Naive thymus-derived CD4-positive, alpha-beta T cell (primary cell): ENCODE results near the gene WAS. TPM values are rescaled to one million over a fixed set of nuclear protein-coding genes. Genes with fewer than 3 reads are reported as not detected.

Source experiments
- ATAC-seq: fragments of 150-1000 bp; cut with Tn5 transposase; 2 replicates; pipeline ENCODE4 v1.10.0; 2021; ENCODE audit warnings: mild to moderate bottlenecking, moderate library complexity
- CTCF ChIA-PET: fragments of 350-600 bp; sonication (Branson Sonifier 250); formaldehyde crosslinking; loops from one replicate; lab custom pipeline; 2021; ENCODE audit warnings: antibody characterized with exemption; lab: Charles Lee
- POLR2A ChIA-PET: fragments of 350-600 bp; sonication (Branson Sonifier 250); formaldehyde crosslinking; loops from one replicate; lab custom pipeline; 2021; ENCODE audit warnings: antibody characterized with exemption, inconsistent platforms; lab: Charles Lee
- DNase-seq, 9 donors: peaks; one replicate each; pipeline versions ENCODE4 v3.0.0 to v3.0.0-alpha.2; 2020 to 2022; ENCODE audit warnings: mixed read lengths in 1 of 9
- H3K27ac ChIP-seq: one replicate; pipeline ENCODE4 v1.7.0; 2013; ENCODE audit warnings: mild to moderate bottlenecking, low read depth, low read length, moderate library complexity
- H3K27me3 ChIP-seq, 2 donors: one replicate each; pipeline ENCODE4 v1.7.0; 2013; ENCODE audit warnings: low read length in 2 of 2, mild to moderate bottlenecking in 2 of 2, moderate library complexity in 2 of 2; ENCODE audit not compliant: control insufficient read depth in 2 of 2, insufficient read depth in 2 of 2
- H3K36me3 ChIP-seq, 3 experiments: 1 replicate in 2 of 3; 2 replicates in 1 of 3; pipeline ENCODE4 v1.7.0; 2013; ENCODE audit warnings: low read length in 3 of 3, mild to moderate bottlenecking in 3 of 3, moderate library complexity in 1 of 3; ENCODE audit not compliant: insufficient read depth in 3 of 3, control insufficient read depth in 2 of 3
- H3K4me1 ChIP-seq, 2 donors: one replicate each; pipeline ENCODE4 v1.7.0; 2013; ENCODE audit warnings: low read length in 2 of 2, mild to moderate bottlenecking in 2 of 2, moderate library complexity in 1 of 2; ENCODE audit not compliant: control insufficient read depth in 2 of 2, insufficient read depth in 2 of 2
- H3K4me3 ChIP-seq: 2 replicates; pipeline ENCODE4 v1.7.0; 2013; ENCODE audit warnings: mild to moderate bottlenecking, low read length
- H3K9me3 ChIP-seq, 3 experiments: 1 replicate in 2 of 3; 2 replicates in 1 of 3; pipeline ENCODE4 v1.7.0; 2013; ENCODE audit warnings: low read length in 3 of 3; ENCODE audit not compliant: control insufficient read depth in 2 of 3
- H3K27ac Mint-ChIP-seq, 9 donors: one replicate each; pipeline ENCODE4 v1.8.0; 2020 to 2022; ENCODE audit warnings: mixed read lengths in 9 of 9, mild to moderate bottlenecking in 8 of 9, moderate library complexity in 5 of 9, inconsistent platforms in 2 of 9
- H3K27me3 Mint-ChIP-seq, 5 donors: one replicate each; pipeline ENCODE4 v1.8.0; 2021 to 2022; ENCODE audit warnings: mixed read lengths in 5 of 5, mild to moderate bottlenecking in 1 of 5
- H3K36me3 Mint-ChIP-seq, 5 donors: one replicate each; pipeline ENCODE4 v1.8.0; 2020 to 2022; ENCODE audit warnings: mixed read lengths in 5 of 5, mild to moderate bottlenecking in 3 of 5, inconsistent platforms in 1 of 5
- H3K4me1 Mint-ChIP-seq, 7 donors: one replicate each; pipeline ENCODE4 v1.8.0; 2020 to 2022; ENCODE audit warnings: mixed read lengths in 7 of 7, mild to moderate bottlenecking in 3 of 7, inconsistent platforms in 1 of 7
- H3K4me3 Mint-ChIP-seq, 10 donors: one replicate each; pipeline ENCODE4 v1.8.0; 2020 to 2022; ENCODE audit warnings: mild to moderate bottlenecking in 10 of 10, mixed read lengths in 10 of 10, moderate library complexity in 6 of 10, inconsistent platforms in 2 of 10
- H3K9me3 Mint-ChIP-seq, 11 donors: one replicate each; pipeline ENCODE4 v1.8.0; 2020 to 2022; ENCODE audit warnings: mixed read lengths in 11 of 11, mild to moderate bottlenecking in 4 of 11, inconsistent platforms in 1 of 11, moderate library complexity in 1 of 11
- intact Hi-C, 2 donors: fragments of 100-400 bp; cut with micrococcal nuclease; formaldehyde crosslinking; loops; one replicate each; pipeline ENCODE4 v1.15.1; 2023
- polyA plus RNA-seq, 2 donors: library from polyadenylated mRNA; unstranded; fragments of 300-500 nt; fragmentation: Illumina TruSeq; gene quantifications; one replicate each; pipeline ENCODE4 v1.2.3, GENCODE V29; 2021
- total RNA-seq, 6 experiments: library from RNA in 5 of 6; stranded (reverse) in 5 of 6; gene quantifications; 1 replicate in 5 of 6; 2 replicates in 1 of 6; pipeline ENCODE4 v1.2.3 and lab custom pipeline; 2021 to 2026

WAS gene
- total and polyA plus RNA-seq, 7 experiments from 2014 or later, result 18.6 to 164 (median 101) TPM

DNA sequence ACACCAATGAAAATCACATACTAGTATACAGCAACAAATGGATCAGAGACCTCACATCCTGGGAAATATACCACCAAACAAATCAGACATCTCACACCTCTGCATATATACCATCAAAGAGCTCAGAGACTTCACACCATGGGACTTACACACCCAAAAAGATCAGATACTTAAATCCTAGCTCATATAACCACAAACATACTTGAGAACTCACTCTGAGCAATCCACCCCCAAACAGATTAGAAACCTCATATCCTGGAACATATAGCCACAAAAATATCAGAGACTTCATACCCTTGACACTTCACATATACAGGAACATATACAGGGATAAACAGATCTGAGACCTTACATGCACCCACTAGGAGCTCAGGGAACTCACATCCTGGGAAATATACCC, 45.1 kb downstream of the WAS start:
- POLR2A ChIA-PET, result interaction anchor here (0.9 to 1.9 kb wide), 6 partner anchors 9 to 29 kb away, joined by 3 to 9 read pairs (median 4); no protein-coding TSS in a partner anchor
- CTCF ChIA-PET, result interaction anchor here (0.6 to 1.0 kb wide), 2 partner anchors 9 to 77 kb away, joined by 3 to 4 read pairs; no protein-coding TSS in a partner anchor
- H3K4me3 Mint-ChIP-seq, result peak overlapping the region in 3 of 10 donors; percentile 1 to 42 (median 29)

DNA sequence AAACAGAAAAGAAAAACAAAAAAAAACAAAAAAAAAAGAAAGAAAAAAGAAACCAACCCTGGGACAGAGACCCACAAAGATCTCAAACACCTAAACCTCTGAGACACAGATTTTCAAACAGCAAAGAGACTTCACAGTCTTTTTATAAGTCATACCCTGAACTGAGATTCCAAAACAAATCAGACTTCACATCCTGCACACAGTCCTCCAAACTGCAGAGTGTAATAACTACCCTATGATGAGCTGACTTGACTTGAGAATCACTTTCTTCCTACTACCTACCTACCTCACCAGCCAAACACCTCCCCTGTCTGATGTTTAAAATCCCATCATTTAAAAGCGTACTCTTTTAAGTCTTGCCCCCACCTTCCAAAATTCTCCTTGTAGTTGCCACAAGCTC, 52.7 kb downstream of the WAS start:
- peak; percentile 6 for ATAC-seq
- Mint-ChIP-seq H3K9me3 (no peaks in the 10 kb centered on the region), H3K36me3 (peaks cover 0 to 9% (median 4%) of the 10 kb centered on the region in 5 donors), H3K4me3 (peak overlapping the region; percentile 79 to 98 (median 94)), H3K4me1 (peaks cover 8 to 31% (median 24%) of the 10 kb centered on the region in 7 donors), H3K27me3 (no peaks in the 10 kb centered on the region), H3K27ac (peak overlapping the region; percentile 55 to 98 (median 96))
- peak in 6 of 9 donors; percentile 14 to 44 (median 28) for DNase-seq
- Histone ChIP-seq H3K27ac (peak overlapping the region; percentile 58), H3K27me3 (no peaks in the 10 kb centered on the region), H3K4me3 (peak overlapping the region; percentile 45), H3K36me3 (no peaks in the 10 kb centered on the region), H3K4me1 (peaks cover 12 to 14% of the 10 kb centered on the region in 2 donors), H3K9me3 (no peaks in the 10 kb centered on the region)
- POLR2A ChIA-PET, result interaction anchor here (0.9 to 4.4 kb wide), 15 partner anchors 8 to 183 kb away, joined by 3 to 50 read pairs (median 9); partner anchors contain the start of genes RBM3, SUV39H1 and WAS
- CTCF ChIA-PET, result interaction anchor here (0.6 to 1.5 kb wide), 4 partner anchors 16 to 375 kb away, joined by 3 to 7 read pairs (median 4); no protein-coding TSS in a partner anchor
- intact Hi-C loops, result loop anchor here (2.0 to 5.0 kb wide), 3 partner anchors 60 to 221 kb away; partner anchors contain the start of gene OTUD5 (in 1 of the 2)

More for the DNA sequence above, 45.1 kb downstream of the WAS start:
- Mint-ChIP-seq H3K27ac (peak overlapping the region in 3 of 9 donors; percentile 19 to 40 (median 38)), H3K9me3 (peaks cover 5 to 28% (median 12%) of the 10 kb centered on the region in 11 donors), H3K4me1 (peaks cover 19 to 51% (median 38%) of the 10 kb centered on the region in 7 donors), H3K27me3 (no peaks in the 10 kb centered on the region), H3K36me3 (peaks cover 5 to 49% (median 17%) of the 10 kb centered on the region in 5 donors)
- DNase-seq, result no peak
- H3K4me3 ChIP-seq, result no peak overlapping the region
- H3K27me3 ChIP-seq, result no peaks in the 10 kb centered on the region
- intact Hi-C loops, result no loop called here
- H3K36me3 ChIP-seq, result no peaks in the 10 kb centered on the region
- no peak for ATAC-seq
- H3K4me1 ChIP-seq, result peaks cover 11 to 17% of the 10 kb centered on the region in 2 donors
- H3K9me3 ChIP-seq, result peaks cover 0 to 5% (median 0%) of the 10 kb centered on the region in 3 experiments
- no peak overlapping the region for H3K27ac ChIP-seq

DNA sequence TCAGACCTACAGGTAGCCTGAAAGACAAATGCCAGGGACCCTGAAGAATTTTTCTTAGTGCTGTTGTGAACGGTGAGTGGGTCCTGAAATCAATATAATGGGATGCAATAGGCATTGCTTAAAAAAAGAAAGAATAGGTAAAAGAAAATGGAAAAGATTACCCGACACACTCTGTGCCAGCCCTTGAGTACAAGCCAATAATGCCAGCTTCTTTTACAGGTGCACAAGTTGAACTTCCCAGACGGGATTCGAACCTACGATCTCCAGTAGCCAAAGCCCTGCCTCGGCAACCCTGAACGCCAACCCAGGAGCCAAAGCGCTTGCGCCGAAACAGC, 53.2 kb downstream of the WAS start:
- peak overlapping the region; percentile 79 to 98 (median 94) for H3K4me3 Mint-ChIP-seq
- no peaks in the 10 kb centered on the region for H3K36me3 ChIP-seq
- H3K9me3 Mint-ChIP-seq, result no peaks in the 10 kb centered on the region
- peak overlapping the region; percentile 58 for H3K27ac ChIP-seq
- peak overlapping the region; percentile 45 for H3K4me3 ChIP-seq
- peaks cover 0 to 8% (median 4%) of the 10 kb centered on the region in 5 donors for H3K36me3 Mint-ChIP-seq
- ChIA-PET CTCF (interaction anchor here (0.6 to 1.5 kb wide), 7 partner anchors 8 to 375 kb away, joined by 3 to 7 read pairs (median 3); no protein-coding TSS in a partner anchor), POLR2A (interaction anchor here (0.7 to 4.4 kb wide), 24 partner anchors 8 to 454 kb away, joined by 3 to 50 read pairs (median 6); partner anchors contain the start of genes HDAC6, OTUD5, RBM3 and SLC35A2)
- intact Hi-C loops, result loop anchor here (1.0 to 5.0 kb wide), 15 partner anchors 24 to 306 kb away; partner anchors contain the start of genes PQBP1 (in 2 of the 2), SUV39H1 (in 2 of the 2), TIMM17B (in 2 of the 2) and OTUD5 (in 1 of the 2)
- H3K27me3 ChIP-seq, result no peaks in the 10 kb centered on the region
- peak overlapping the region; percentile 90 to 99 (median 96) for H3K27ac Mint-ChIP-seq
- peaks cover 8 to 31% (median 24%) of the 10 kb centered on the region in 7 donors for H3K4me1 Mint-ChIP-seq
- no peak for ATAC-seq
- peak in 1 of 9 donors; percentile 4 for DNase-seq
- H3K9me3 ChIP-seq, result no peaks in the 10 kb centered on the region
- peaks cover 12 to 14% of the 10 kb centered on the region in 2 donors for H3K4me1 ChIP-seq
- H3K27me3 Mint-ChIP-seq, result no peaks in the 10 kb centered on the region

GRCh38 chrX:48737213-48737938, 53.8 kb downstream of the WAS start:
- no peaks in the 10 kb centered on the region for H3K9me3 Mint-ChIP-seq
- peak overlapping the region; percentile 90 to 99 (median 96) for H3K27ac Mint-ChIP-seq
- CTCF ChIA-PET, result interaction anchor here (1.0 to 1.5 kb wide), 6 partner anchors 9 to 199 kb away, joined by 3 to 7 read pairs (median 3); no protein-coding TSS in a partner anchor
- DNase-seq (peak; percentile 55 to 94 (median 89)), ATAC-seq (peak; percentile 98)
- H3K36me3 Mint-ChIP-seq, result peaks cover 0 to 7% (median 0%) of the 10 kb centered on the region in 5 donors
- peaks cover 12 to 14% of the 10 kb centered on the region in 2 donors for H3K4me1 ChIP-seq
- peaks cover 8 to 31% (median 24%) of the 10 kb centered on the region in 7 donors for H3K4me1 Mint-ChIP-seq
- peak overlapping the region; percentile 91 for H3K27ac ChIP-seq
- peak overlapping the region; percentile 79 to 98 (median 94) for H3K4me3 Mint-ChIP-seq
- H3K36me3 ChIP-seq, result no peaks in the 10 kb centered on the region
- H3K4me3 ChIP-seq, result peak overlapping the region; percentile 81
- intact Hi-C loops, result loop anchor here (1.0 to 5.0 kb wide), 15 partner anchors 24 to 306 kb away; partner anchors contain the start of genes PQBP1 (in 2 of the 2), SUV39H1 (in 2 of the 2), TIMM17B (in 2 of the 2) and OTUD5 (in 1 of the 2)
- no peaks in the 10 kb centered on the region for H3K27me3 Mint-ChIP-seq
- no peaks in the 10 kb centered on the region for H3K27me3 ChIP-seq
- no peaks in the 10 kb centered on the region for H3K9me3 ChIP-seq
- POLR2A ChIA-PET, result interaction anchor here (0.7 to 4.4 kb wide), 27 partner anchors 9 to 454 kb away, joined by 3 to 50 read pairs (median 6); partner anchors contain the start of genes GRIPAP1, HDAC6, OTUD5 and RBM3

GRCh38 chrX:48737940-48738339, 54.3 kb downstream of the WAS start:
- Histone ChIP-seq H3K4me1 (peaks cover 12 to 14% of the 10 kb centered on the region in 2 donors), H3K36me3 (no peaks in the 10 kb centered on the region), H3K9me3 (no peaks in the 10 kb centered on the region), H3K27ac (peak overlapping the region; percentile 91), H3K27me3 (no peaks in the 10 kb centered on the region), H3K4me3 (peak overlapping the region; percentile 81)
- ChIA-PET CTCF (interaction anchor here (1.0 to 1.4 kb wide), 3 partner anchors 10 to 153 kb away, joined by 3 to 4 read pairs (median 3); no protein-coding TSS in a partner anchor), POLR2A (interaction anchor here (0.9 to 4.4 kb wide), 19 partner anchors 9 to 341 kb away, joined by 3 to 50 read pairs (median 9); partner anchors contain the start of genes GRIPAP1, HDAC6, OTUD5 and RBM3)
- no peaks in the 10 kb centered on the region for H3K27me3 Mint-ChIP-seq
- DNase-seq (no peak), ATAC-seq (no peak)
- peaks cover 0 to 7% (median 0%) of the 10 kb centered on the region in 5 donors for H3K36me3 Mint-ChIP-seq
- H3K9me3 Mint-ChIP-seq, result no peaks in the 10 kb centered on the region
- H3K4me3 Mint-ChIP-seq, result peak overlapping the region; percentile 79 to 98 (median 94)
- H3K27ac Mint-ChIP-seq, result peak overlapping the region; percentile 90 to 99 (median 96)
- intact Hi-C loops, result loop anchor here (1.0 to 5.0 kb wide), 15 partner anchors 25 to 305 kb away; partner anchors contain the start of genes PQBP1 (in 2 of the 2), SUV39H1 (in 2 of the 2), TIMM17B (in 2 of the 2) and OTUD5 (in 1 of the 2)
- peaks cover 8 to 31% (median 24%) of the 10 kb centered on the region in 7 donors for H3K4me1 Mint-ChIP-seq
